Endothelial cell of umbilical vein (primary cell): ENCODE data around the gene PRIMA1. TPM values are rescaled to one million over a fixed set of nuclear protein-coding genes. Genes with fewer than 3 reads are reported as not detected.

Source experiments
- BruUV-seq: library from RNA; stranded (reverse); fragments of 400-500 nt; replicated peaks from 2 replicates; lab custom pipeline; 2021; lab: Mats Ljungman, UMichigan
- CTCF ChIA-PET: fragments of 300-600, 350-600 bp; sonication (Branson Sonifier 250); formaldehyde crosslinking; loops from one replicate; lab custom pipeline; 2021; ENCODE audit warnings: antibody characterized with exemption, inconsistent platforms; lab: Charles Lee
- POLR2A ChIA-PET: fragments of 300-600, 350-600 bp; sonication (Branson Sonifier 250); formaldehyde crosslinking; loops from one replicate; lab custom pipeline; 2021; ENCODE audit warnings: antibody characterized with exemption, inconsistent platforms; lab: Charles Lee
- DNase-seq: peaks from one replicate; pipeline ENCODE4 v3.0.0-alpha.2; 2011; ENCODE audit warnings: low read depth, low spot score
- FAIRE-seq: peaks from 2 replicates; lab custom pipeline; 2011; peaks lifted over from hg19 to GRCh38; lab: Jason Lieb, UNC
- H2AFZ ChIP-seq: 2 replicates; pipeline ENCODE4 v1.6.0; 2012; ENCODE audit warnings: low read depth, low read length, control low read depth, inconsistent platforms
- H3K27ac ChIP-seq: 2 replicates; pipeline ENCODE4 v1.5.1; 2011; ENCODE audit warnings: low read depth, mild to moderate bottlenecking, control low read depth, low read length, moderate library complexity; ENCODE audit not compliant: insufficient read depth
- H3K27me3 ChIP-seq, 2 experiments: 2 replicates each; pipeline versions ENCODE4 v1.6.0 to v1.6.1; 2011; ENCODE audit warnings: low read length in 2 of 2, mixed read lengths in 1 of 2; ENCODE audit not compliant: control insufficient read depth in 2 of 2, insufficient read depth in 2 of 2
- H3K36me3 ChIP-seq, 2 experiments: 2 replicates in 1 of 2; 3 replicates in 1 of 2; pipeline ENCODE4 v1.5.1; 2011; ENCODE audit warnings: low read length in 2 of 2, mild to moderate bottlenecking in 1 of 2, moderate library complexity in 1 of 2; ENCODE audit not compliant: control insufficient read depth in 2 of 2, insufficient read depth in 2 of 2; ENCODE audit errors: extremely low read depth in 1 of 2
- H3K4me1 ChIP-seq: 3 replicates; pipeline ENCODE4 v1.5.1; 2011; ENCODE audit warnings: mild to moderate bottlenecking, low read length; ENCODE audit not compliant: control insufficient read depth, insufficient read depth; ENCODE audit errors: extremely low read depth
- H3K4me2 ChIP-seq: 2 replicates; pipeline ENCODE4 v1.6.1; 2011; ENCODE audit warnings: low read length, control low read depth, mixed read lengths; ENCODE audit not compliant: insufficient read depth
- H3K4me3 ChIP-seq, 3 experiments: fragments of 200-600 bp in 1 of 3; sonication (generic), shearing (Covaris generic) in 1 of 3; replicated peaks in 1 of 3; 2 replicates each; pipeline ENCODE4 v1.5.1; 2011 to 2016; ENCODE audit warnings: control low read depth in 3 of 3, low read length in 3 of 3, mild to moderate bottlenecking in 2 of 3, inconsistent platforms in 1 of 3, low read depth in 1 of 3, moderate library complexity in 1 of 3; ENCODE audit not compliant: insufficient read depth in 1 of 3
- H3K79me2 ChIP-seq: 2 replicates; pipeline ENCODE4 v1.6.0; 2012; ENCODE audit warnings: low read length, inconsistent platforms; ENCODE audit not compliant: control insufficient read depth, insufficient read depth
- H3K9ac ChIP-seq: replicated peaks from 2 replicates; pipeline ENCODE3; 2011; ENCODE audit warnings: low read length, control low read depth; ENCODE audit not compliant: insufficient read depth; ENCODE audit errors: extremely low read depth
- H3K9me1 ChIP-seq: replicated peaks from 3 replicates; pipeline ENCODE4 v1.6.0; 2011; ENCODE audit warnings: mild to moderate bottlenecking, low read length; ENCODE audit not compliant: control insufficient read depth, insufficient read depth; ENCODE audit errors: extremely low read depth
- H3K9me3 ChIP-seq: replicated peaks from 2 replicates; pipeline ENCODE4 v1.5.1; 2012; ENCODE audit warnings: low read length, inconsistent platforms; ENCODE audit not compliant: control insufficient read depth, insufficient read depth
- H4K20me1 ChIP-seq: replicated peaks from 2 replicates; pipeline ENCODE3; 2011; ENCODE audit warnings: mild to moderate bottlenecking, low read length; ENCODE audit not compliant: control insufficient read depth, insufficient read depth; ENCODE audit errors: extremely low read depth
- EZH2 ChIP-seq: IDR thresholded peaks from 2 replicates; pipeline ENCODE4 v1.6.1; 2012; ENCODE audit warnings: borderline replicate concordance, low read depth, mild to moderate bottlenecking, moderate library complexity, low read length, inconsistent platforms; ENCODE audit not compliant: severe bottlenecking
- FOS ChIP-seq: IDR thresholded peaks from 2 replicates; pipeline ENCODE4 v1.6.1; 2011; ENCODE audit warnings: mild to moderate bottlenecking, low read length, moderate library complexity, borderline replicate concordance; ENCODE audit not compliant: insufficient read depth
- GATA2 ChIP-seq: IDR thresholded peaks from 2 replicates; pipeline ENCODE4 v1.7.0; 2011; ENCODE audit warnings: low read depth, mild to moderate bottlenecking, moderate library complexity, mixed read lengths, low read length; ENCODE audit not compliant: insufficient read length, insufficient read depth
- JUN ChIP-seq: IDR thresholded peaks from 2 replicates; pipeline ENCODE4 v1.6.1; 2011; ENCODE audit warnings: borderline replicate concordance, low read depth; ENCODE audit not compliant: insufficient read length, insufficient read depth
- MYC ChIP-seq: IDR thresholded peaks from one replicate; pipeline ENCODE4 v1.6.1; 2011; ENCODE audit warnings: mild to moderate bottlenecking, low read depth, low read length
- POLR2A ChIP-seq: IDR thresholded peaks from 2 replicates; pipeline ENCODE4 v1.6.1; 2012; ENCODE audit warnings: low read depth, mild to moderate bottlenecking, control low read depth, low read length
- POLR2AphosphoS5 ChIP-seq: IDR thresholded peaks from 2 replicates; pipeline ENCODE4 v1.6.1; 2012; ENCODE audit warnings: low read depth, mild to moderate bottlenecking, control low read depth, low read length, moderate library complexity; ENCODE audit not compliant: insufficient read depth
- dilution Hi-C: fragments of 300-500 bp; cut with MboI; formaldehyde crosslinking; loops from one replicate; pipeline ENCODE4 v1.15.0; 2019; ENCODE audit warnings: low sequenced_read_pairs; ENCODE audit not compliant: extremely low pct_ligation_motif_present
- intact Hi-C: fragments of 100-400 bp; cut with micrococcal nuclease; formaldehyde crosslinking; loops from one replicate; pipeline ENCODE4 v1.10.0; 2022
- polyA plus RNA-seq, 4 experiments: library from polyadenylated mRNA; depleted of rRNA in 3 of 4; stranded (reverse) in 3 of 4; unstranded in 1 of 4; fragments of >200 nt; gene quantifications; 2 replicates each; pipeline versions ENCODE4 v1.2.1 to v1.2.3, GENCODE V29; 2011 to 2012; ENCODE audit warnings: missing spikeins in 1 of 4
- total RNA-seq: library from RNA; stranded (reverse); gene quantifications from 2 replicates; pipeline ENCODE4 v1.2.3, GENCODE V29; 2021
- TF ChIP-seq, protein P1 (sequence below): IDR thresholded peaks from 2 replicates; pipeline ENCODE4 v1.6.1; 2011; ENCODE audit not compliant: insufficient read depth, insufficient read length
- TF ChIP-seq, protein P2 (sequence below), 2 donors: IDR thresholded peaks; 1 replicate in 1 of 2; 2 replicates in 1 of 2; pipeline ENCODE4 v1.5.1; 2011; ENCODE audit warnings: low read length in 2 of 2, mild to moderate bottlenecking in 2 of 2, moderate library complexity in 2 of 2, control low read depth in 1 of 2, inconsistent platforms in 1 of 2, low read depth in 1 of 2; ENCODE audit not compliant: insufficient read depth in 1 of 2; ENCODE audit errors: extremely low read depth in 1 of 2

Gene PRIMA1
- total and polyA plus RNA-seq, 2 donors (not counting 3 experiments of a cell fraction or from before 2014, with no cell fraction given): not detected

DNA sequence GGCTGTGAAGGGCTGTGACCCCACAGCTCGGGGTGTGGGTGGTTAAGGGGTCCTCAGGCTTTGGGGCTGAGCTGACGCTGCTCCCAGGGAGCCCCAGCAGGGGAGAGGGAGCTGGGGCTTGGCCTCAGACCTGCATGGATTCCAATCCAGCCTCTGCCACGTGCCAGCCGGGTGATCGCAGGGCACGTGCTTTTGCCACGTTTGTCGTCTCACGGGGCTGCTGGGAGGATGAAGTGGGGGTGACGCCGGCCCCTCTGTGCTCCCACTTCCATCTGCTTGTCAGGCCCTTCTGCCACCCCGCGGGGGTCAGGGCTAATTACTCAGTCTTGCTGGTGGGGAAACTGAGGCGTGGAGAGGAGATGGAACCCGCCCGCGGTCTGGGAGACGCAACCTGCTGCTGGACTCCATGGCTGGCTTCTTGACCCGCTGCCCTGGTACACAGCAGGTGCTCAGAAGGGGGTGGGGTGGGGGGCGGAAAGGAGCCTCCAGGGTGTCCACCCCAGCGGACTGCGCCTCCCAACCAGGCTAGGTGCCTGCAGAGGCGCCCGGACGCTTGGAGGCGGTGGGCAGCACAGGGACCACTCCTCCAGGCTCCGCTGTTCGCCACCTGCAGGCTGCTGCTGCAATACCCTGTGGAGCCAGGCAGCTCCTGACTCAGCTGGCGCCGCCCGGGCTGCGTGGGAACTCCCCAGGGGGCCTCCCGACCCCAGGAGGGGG, 36.4 kb upstream of the PRIMA1 start:
- POLR2A ChIA-PET: no interaction called here
- TF ChIP-seq, protein P1, sequence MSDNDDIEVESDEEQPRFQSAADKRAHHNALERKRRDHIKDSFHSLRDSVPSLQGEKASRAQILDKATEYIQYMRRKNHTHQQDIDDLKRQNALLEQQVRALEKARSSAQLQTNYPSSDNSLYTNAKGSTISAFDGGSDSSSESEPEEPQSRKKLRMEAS: no peak
- no peak for TF ChIP-seq GATA2
- no peak for TF ChIP-seq POLR2AphosphoS5
- no peak for TF ChIP-seq MYC
- no peak for TF ChIP-seq POLR2A
- no peak for TF ChIP-seq EZH2
- no peak for TF ChIP-seq JUN
- TF ChIP-seq FOS: no peak
- TF ChIP-seq, protein P2, sequence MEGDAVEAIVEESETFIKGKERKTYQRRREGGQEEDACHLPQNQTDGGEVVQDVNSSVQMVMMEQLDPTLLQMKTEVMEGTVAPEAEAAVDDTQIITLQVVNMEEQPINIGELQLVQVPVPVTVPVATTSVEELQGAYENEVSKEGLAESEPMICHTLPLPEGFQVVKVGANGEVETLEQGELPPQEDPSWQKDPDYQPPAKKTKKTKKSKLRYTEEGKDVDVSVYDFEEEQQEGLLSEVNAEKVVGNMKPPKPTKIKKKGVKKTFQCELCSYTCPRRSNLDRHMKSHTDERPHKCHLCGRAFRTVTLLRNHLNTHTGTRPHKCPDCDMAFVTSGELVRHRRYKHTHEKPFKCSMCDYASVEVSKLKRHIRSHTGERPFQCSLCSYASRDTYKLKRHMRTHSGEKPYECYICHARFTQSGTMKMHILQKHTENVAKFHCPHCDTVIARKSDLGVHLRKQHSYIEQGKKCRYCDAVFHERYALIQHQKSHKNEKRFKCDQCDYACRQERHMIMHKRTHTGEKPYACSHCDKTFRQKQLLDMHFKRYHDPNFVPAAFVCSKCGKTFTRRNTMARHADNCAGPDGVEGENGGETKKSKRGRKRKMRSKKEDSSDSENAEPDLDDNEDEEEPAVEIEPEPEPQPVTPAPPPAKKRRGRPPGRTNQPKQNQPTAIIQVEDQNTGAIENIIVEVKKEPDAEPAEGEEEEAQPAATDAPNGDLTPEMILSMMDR (IDR thresholded peaks at IDR 0.05; ENCODE audit: extremely low read depth in 1 of 2, insufficient read depth in 1 of 2, low read depth in 1 of 2, low read length in 2 of 2): no peak
- Histone ChIP-seq H3K9ac (no peak overlapping the region), H3K27ac (no peak overlapping the region), H4K20me1 (no peaks in the 10 kb centered on the region), H3K27me3 (no peaks in the 10 kb centered on the region), H3K9me1 (no peaks in the 10 kb centered on the region), H3K79me2 (no peaks in the 10 kb centered on the region), H3K9me3 (no peaks in the 10 kb centered on the region), H3K4me1 (no peaks in the 10 kb centered on the region), H2AFZ (no peak overlapping the region), H3K4me3 (no peak overlapping the region), H3K4me2 (no peak overlapping the region), H3K36me3 (no peaks in the 10 kb centered on the region)
- CTCF ChIA-PET: no interaction called here
- intact Hi-C loops (no loop called here), dilution Hi-C loops (no loop called here)
- no TSS peak for BruUV-seq
- no peak for FAIRE-seq
- no peak for DNase-seq
